Measurements from ENCODE around the gene DCK.
"Not testable (repeated sequence)": the region's sequence is repeated elsewhere in the genome, so short reads cannot be mapped to it uniquely, and the experiment has no call there.

DCK gene

DNA sequence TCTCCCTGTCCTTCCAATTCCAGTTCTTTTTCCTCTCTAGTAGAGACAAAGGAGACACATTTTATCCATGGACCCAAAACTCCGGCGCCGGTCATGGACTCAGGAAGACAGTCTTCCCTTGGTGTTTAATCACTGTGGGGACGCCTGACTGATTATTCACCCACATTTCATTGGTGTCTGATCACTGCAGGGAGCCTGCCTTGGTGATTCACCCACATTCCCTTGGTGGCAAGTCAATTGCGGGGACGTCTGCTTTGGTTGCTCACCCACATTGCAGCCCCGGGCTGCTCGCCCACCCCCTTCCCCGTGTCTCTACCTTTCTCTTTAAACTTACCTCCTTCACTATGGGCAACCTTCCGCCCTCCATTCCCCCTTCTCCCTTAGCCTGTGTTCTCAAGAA, 38.7 kb downstream of the DCK start:
- not testable (repeated sequence) for H3K4me3 ChIP-seq (ENCODE audit: insufficient read depth in 1 of 2, low read depth in 1 of 2, low read length in 2 of 2); H3K4me2 ChIP-seq (ENCODE audit: low read length, poor library complexity, severe bottlenecking); H3K23ac ChIP-seq (ENCODE audit: low read length in 2 of 2); H2BK15ac ChIP-seq (ENCODE audit: low read depth, poor library complexity, severe bottlenecking); H2BK12ac ChIP-seq (ENCODE audit: low read length in 2 of 2); H3K4me1 ChIP-seq (ENCODE audit: control insufficient read depth, insufficient read depth, low read depth, low read length); H3K27ac ChIP-seq (ENCODE audit: low read length, poor library complexity, severe bottlenecking); H3K14ac ChIP-seq (ENCODE audit: low read length in 2 of 2); H2BK5ac ChIP-seq (ENCODE audit: low read depth, low read length, poor library complexity, severe bottlenecking); H2BK120ac ChIP-seq (ENCODE audit: low read depth, low read length); H3K4ac ChIP-seq (ENCODE audit: low read depth in 1 of 2, low read length in 2 of 2); H3K9ac ChIP-seq (ENCODE audit: low read length); H3K27me3 ChIP-seq (ENCODE audit: control insufficient read depth in 1 of 2, insufficient read depth in 1 of 2, low read length in 2 of 2); DNase-seq; H2AK5ac ChIP-seq (ENCODE audit: low read length, severe bottlenecking); H4K91ac ChIP-seq (ENCODE audit: low read length); H2AFZ ChIP-seq (ENCODE audit: low read depth, low read length); H3K9me3 ChIP-seq (ENCODE audit: control insufficient read depth, low read length); H3K79me1 ChIP-seq (replicated peaks; ENCODE audit: low read length, poor library complexity, severe bottlenecking); H3K18ac ChIP-seq (ENCODE audit: low read depth in 1 of 2, low read length in 2 of 2); H4K8ac ChIP-seq (ENCODE audit: low read length)
- H3K36me3 ChIP-seq (ENCODE audit: control insufficient read depth in 1 of 2, insufficient read depth in 2 of 2, low read depth in 1 of 2, low read length in 2 of 2), result peaks cover 10 to 18% of the 10 kb centered on the region in 2 experiments
- WGBS, result 85% methylated on average over 9 of the region's 10 CpGs

DNA sequence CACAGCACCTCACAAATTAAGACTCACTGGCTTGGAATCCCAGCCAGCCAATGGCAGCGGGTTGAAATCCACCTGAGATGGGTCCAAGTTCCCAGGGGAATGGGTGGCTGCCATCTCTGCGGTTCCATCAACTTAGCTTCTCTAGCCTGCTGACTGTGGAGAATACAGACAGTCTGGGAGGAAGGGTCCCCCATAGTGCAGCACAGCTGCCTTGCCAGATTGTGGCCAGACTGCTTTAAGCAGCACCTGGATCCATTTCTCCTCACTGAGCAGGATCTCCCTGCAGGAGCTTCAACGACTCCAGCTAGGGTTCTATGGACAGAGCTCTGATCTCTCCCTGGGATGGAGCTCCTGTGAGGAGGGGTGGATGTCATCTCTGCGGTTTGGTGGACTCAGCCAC, 51.8 kb downstream of the DCK start:
- no peak overlapping the region for H3K4me2 ChIP-seq (ENCODE audit: low read length, poor library complexity, severe bottlenecking)
- H2BK120ac ChIP-seq (ENCODE audit: low read depth, low read length), result no peak overlapping the region
- no peak overlapping the region for H2BK15ac ChIP-seq (ENCODE audit: low read depth, poor library complexity, severe bottlenecking)
- no peaks in the 10 kb centered on the region for H3K4me1 ChIP-seq (ENCODE audit: control insufficient read depth, insufficient read depth, low read depth, low read length)
- no peak overlapping the region for H3K4me3 ChIP-seq (ENCODE audit: insufficient read depth in 1 of 2, low read depth in 1 of 2, low read length in 2 of 2)
- peaks cover 0 to 4% of the 10 kb centered on the region in 2 experiments for H3K36me3 ChIP-seq (ENCODE audit: control insufficient read depth in 1 of 2, insufficient read depth in 2 of 2, low read depth in 1 of 2, low read length in 2 of 2)
- no peaks in the 10 kb centered on the region for H3K27me3 ChIP-seq (ENCODE audit: control insufficient read depth in 1 of 2, insufficient read depth in 1 of 2, low read length in 2 of 2)
- H4K91ac ChIP-seq (ENCODE audit: low read length), result no peak overlapping the region
- H3K4ac ChIP-seq (ENCODE audit: low read depth in 1 of 2, low read length in 2 of 2), result no peak overlapping the region
- H3K9me3 ChIP-seq (ENCODE audit: control insufficient read depth, low read length), result no peaks in the 10 kb centered on the region
- H2AFZ ChIP-seq (ENCODE audit: low read depth, low read length), result no peak overlapping the region
- no peak for DNase-seq
- no peak overlapping the region for H2AK5ac ChIP-seq (ENCODE audit: low read length, severe bottlenecking)
- no peak overlapping the region for H2BK5ac ChIP-seq (ENCODE audit: low read depth, low read length, poor library complexity, severe bottlenecking)
- H3K18ac ChIP-seq (ENCODE audit: low read depth in 1 of 2, low read length in 2 of 2), result no peak overlapping the region
- WGBS, result 98% methylated on average over 4 of the region's 4 CpGs
- no peak overlapping the region for H2BK12ac ChIP-seq (ENCODE audit: low read length in 2 of 2)
- H3K14ac ChIP-seq (ENCODE audit: low read length in 2 of 2), result no peak overlapping the region
- peaks cover 3% of the 10 kb centered on the region for H3K79me1 ChIP-seq (replicated peaks; ENCODE audit: low read length, poor library complexity, severe bottlenecking)
- no peak overlapping the region for H3K27ac ChIP-seq (ENCODE audit: low read length, poor library complexity, severe bottlenecking)
- H3K23ac ChIP-seq (ENCODE audit: low read length in 2 of 2), result no peak overlapping the region
- no peak overlapping the region for H4K8ac ChIP-seq (ENCODE audit: low read length)
- H3K9ac ChIP-seq (ENCODE audit: low read length), result no peak overlapping the region

DNA sequence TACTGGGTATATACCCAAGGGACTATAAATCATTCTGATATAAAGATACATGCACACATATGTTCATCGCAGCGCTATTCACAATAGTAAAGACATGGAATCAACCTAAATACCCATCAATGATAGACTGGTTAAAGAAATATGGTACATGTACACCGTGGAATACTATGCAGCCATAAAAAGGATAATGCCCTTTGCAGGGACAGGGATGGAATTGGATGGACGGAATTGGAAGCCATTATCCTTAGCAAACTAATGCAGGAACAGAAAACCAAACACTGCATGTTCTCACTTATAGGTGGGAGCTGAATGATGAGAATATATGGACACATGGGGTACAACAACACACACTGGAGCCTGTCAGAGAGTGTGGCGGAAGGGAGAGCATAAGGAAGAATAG, 55.9 kb downstream of the DCK start:
- no peaks in the 10 kb centered on the region for H3K9me3 ChIP-seq (ENCODE audit: control insufficient read depth, low read length)
- no peak overlapping the region for H2BK15ac ChIP-seq (ENCODE audit: low read depth, poor library complexity, severe bottlenecking)

DNA sequence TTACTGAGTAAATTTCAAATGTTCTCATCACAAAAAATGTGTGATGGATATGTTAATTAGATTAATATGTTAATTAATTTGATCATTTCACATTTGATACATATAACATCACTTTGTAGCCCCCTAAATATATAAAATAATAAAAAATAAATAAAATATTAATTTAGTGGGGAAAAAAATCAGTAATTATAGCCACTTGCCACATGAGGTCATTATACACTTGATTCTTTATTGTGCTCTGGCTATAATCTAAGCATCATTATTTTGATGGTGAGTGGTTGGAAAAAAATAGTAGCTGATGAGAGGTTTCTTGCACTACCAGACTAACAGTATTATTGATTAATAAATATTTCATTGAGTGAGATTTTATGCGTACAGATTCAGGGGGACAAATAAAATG, 57.4 kb downstream of the DCK start:
- Histone ChIP-seq H2BK15ac (ENCODE audit: low read depth, poor library complexity, severe bottlenecking) (no peak overlapping the region), H3K14ac (ENCODE audit: low read length in 2 of 2) (no peak overlapping the region), H2AK5ac (ENCODE audit: low read length, severe bottlenecking) (no peak overlapping the region), H3K23ac (ENCODE audit: low read length in 2 of 2) (no peak overlapping the region), H3K27me3 (ENCODE audit: control insufficient read depth in 1 of 2, insufficient read depth in 1 of 2, low read length in 2 of 2) (no peaks in the 10 kb centered on the region), H2BK5ac (ENCODE audit: low read depth, low read length, poor library complexity, severe bottlenecking) (no peak overlapping the region), H3K4me3 (ENCODE audit: insufficient read depth in 1 of 2, low read depth in 1 of 2, low read length in 2 of 2) (no peak overlapping the region), H3K9ac (ENCODE audit: low read length) (no peak overlapping the region), H3K9me3 (ENCODE audit: control insufficient read depth, low read length) (no peaks in the 10 kb centered on the region), H3K79me1 (replicated peaks; ENCODE audit: low read length, poor library complexity, severe bottlenecking) (no peaks in the 10 kb centered on the region), H3K4me1 (ENCODE audit: control insufficient read depth, insufficient read depth, low read depth, low read length) (no peaks in the 10 kb centered on the region), H2BK12ac (ENCODE audit: low read length in 2 of 2) (no peak overlapping the region), H2BK120ac (ENCODE audit: low read depth, low read length) (no peak overlapping the region), H3K4me2 (ENCODE audit: low read length, poor library complexity, severe bottlenecking) (no peak overlapping the region), H3K27ac (ENCODE audit: low read length, poor library complexity, severe bottlenecking) (no peak overlapping the region), H3K36me3 (ENCODE audit: control insufficient read depth in 1 of 2, insufficient read depth in 2 of 2, low read depth in 1 of 2, low read length in 2 of 2) (no peaks in the 10 kb centered on the region), H3K18ac (ENCODE audit: low read depth in 1 of 2, low read length in 2 of 2) (no peak overlapping the region), H2AFZ (ENCODE audit: low read depth, low read length) (no peak overlapping the region), H4K91ac (ENCODE audit: low read length) (no peak overlapping the region), H4K8ac (ENCODE audit: low read length) (no peak overlapping the region), H3K4ac (ENCODE audit: low read depth in 1 of 2, low read length in 2 of 2) (no peak overlapping the region)
- DNase-seq, result no peak
- WGBS, result no CpG with 5 or more reads among the region's 1 CpG

More for the DNA sequence above, 55.9 kb downstream of the DCK start:
- Histone ChIP-seq H3K36me3 (ENCODE audit: control insufficient read depth in 1 of 2, insufficient read depth in 2 of 2, low read depth in 1 of 2, low read length in 2 of 2) (no peaks in the 10 kb centered on the region), H3K79me1 (replicated peaks; ENCODE audit: low read length, poor library complexity, severe bottlenecking) (no peaks in the 10 kb centered on the region), H3K9ac (ENCODE audit: low read length) (no peak overlapping the region), H3K18ac (ENCODE audit: low read depth in 1 of 2, low read length in 2 of 2) (no peak overlapping the region), H3K4me3 (ENCODE audit: insufficient read depth in 1 of 2, low read depth in 1 of 2, low read length in 2 of 2) (no peak overlapping the region), H3K4me1 (ENCODE audit: control insufficient read depth, insufficient read depth, low read depth, low read length) (no peaks in the 10 kb centered on the region), H2AK5ac (ENCODE audit: low read length, severe bottlenecking) (no peak overlapping the region), H3K27ac (ENCODE audit: low read length, poor library complexity, severe bottlenecking) (no peak overlapping the region), H3K4me2 (ENCODE audit: low read length, poor library complexity, severe bottlenecking) (no peak overlapping the region), H3K27me3 (ENCODE audit: control insufficient read depth in 1 of 2, insufficient read depth in 1 of 2, low read length in 2 of 2) (no peaks in the 10 kb centered on the region), H4K8ac (ENCODE audit: low read length) (no peak overlapping the region), H4K91ac (ENCODE audit: low read length) (no peak overlapping the region), H2BK120ac (ENCODE audit: low read depth, low read length) (no peak overlapping the region), H2BK12ac (ENCODE audit: low read length in 2 of 2) (no peak overlapping the region), H3K4ac (ENCODE audit: low read depth in 1 of 2, low read length in 2 of 2) (no peak overlapping the region), H3K23ac (ENCODE audit: low read length in 2 of 2) (no peak overlapping the region), H2BK5ac (ENCODE audit: low read depth, low read length, poor library complexity, severe bottlenecking) (no peak overlapping the region), H3K14ac (ENCODE audit: low read length in 2 of 2) (no peak overlapping the region), H2AFZ (ENCODE audit: low read depth, low read length) (no peak overlapping the region)
- WGBS, result 88% methylated on average over 4 of the region's 5 CpGs
- no peak for DNase-seq

Data from mesenchymal stem cell (in vitro differentiated cells and primary cell).